GM21367 (cell line): ENCODE measurements around the gene RNASE11.
"Not testable (repeated sequence)": the region's sequence is repeated elsewhere in the genome, so short reads cannot be mapped to it uniquely, and the experiment has no call there.

Experiments used
- ATAC-seq: cut with Tn5 transposase; IDR thresholded peaks from one replicate; pipeline ENCODE4 v1.9.1; 2021; ENCODE audit not compliant: unreplicated experiment

RNASE11 gene

GRCh38 chr14:20583142-20583541 lies 4.7 kb downstream of the RNASE11 start:
- ATAC-seq = no peak

- no peak for ATAC-seq
Observed at GRCh38 chr14:20580242-20580641, 7.6 kb downstream of the RNASE11 start.

- ATAC-seq = no peak
Observed at GRCh38 chr14:20578784-20579502, 8.9 kb downstream of the RNASE11 start.

GRCh38 chr14:20578325-20578724 lies 9.5 kb downstream of the RNASE11 start:
- ATAC-seq = no peak

GRCh38 chr14:20572382-20572990 lies 15.3 kb downstream of the RNASE11 start:
- ATAC-seq = not testable (repeated sequence)

GRCh38 chr14:20570720-20571119 lies 17.1 kb downstream of the RNASE11 start:
- ATAC-seq = not testable (repeated sequence)

GRCh38 chr14:20569865-20570264 lies 17.9 kb downstream of the RNASE11 start:
- ATAC-seq = not testable (repeated sequence)

GRCh38 chr14:20569066-20569465 lies 18.7 kb downstream of the RNASE11 start:
- ATAC-seq = no peak

- no peak for ATAC-seq
Observed at GRCh38 chr14:20568393-20568792, 19.4 kb downstream of the RNASE11 start.

- ATAC-seq = not testable (repeated sequence)
Observed at GRCh38 chr14:20567199-20567598, 20.6 kb downstream of the RNASE11 start.

- no peak for ATAC-seq
Observed at GRCh38 chr14:20564501-20564997, 23.3 kb downstream of the RNASE11 start.

- no peak for ATAC-seq
Observed at GRCh38 chr14:20563971-20564370, 23.8 kb downstream of the RNASE11 start.

- no peak for ATAC-seq
Observed at GRCh38 chr14:20560961-20561360, 26.8 kb downstream of the RNASE11 start, which contains the start of gene RNASE9. RNASE9 (minus strand) TSS chr14:20561047.

GRCh38 chr14:20559461-20559904 lies 28.3 kb downstream of the RNASE11 start:
- ATAC-seq = no peak

GRCh38 chr14:20557212-20557542 lies 30.6 kb downstream of the RNASE11 start:
- ATAC-seq = no peak

- no peak for ATAC-seq
Observed at GRCh38 chr14:20556500-20557211, 31.1 kb downstream of the RNASE11 start.

- no peak for ATAC-seq
Observed at GRCh38 chr14:20555845-20556244, 32.0 kb downstream of the RNASE11 start.

GRCh38 chr14:20553024-20553423 lies 34.8 kb downstream of the RNASE11 start:
- ATAC-seq = no peak

- no peak for ATAC-seq
Observed at GRCh38 chr14:20551606-20552005, 36.2 kb downstream of the RNASE11 start.

GRCh38 chr14:20550926-20551325 lies 36.9 kb downstream of the RNASE11 start:
- ATAC-seq = no peak

GRCh38 chr14:20548414-20549158 lies 39.2 kb downstream of the RNASE11 start:
- ATAC-seq = no peak
